ENCODE measurements around the gene POLR2F.

DNA sequence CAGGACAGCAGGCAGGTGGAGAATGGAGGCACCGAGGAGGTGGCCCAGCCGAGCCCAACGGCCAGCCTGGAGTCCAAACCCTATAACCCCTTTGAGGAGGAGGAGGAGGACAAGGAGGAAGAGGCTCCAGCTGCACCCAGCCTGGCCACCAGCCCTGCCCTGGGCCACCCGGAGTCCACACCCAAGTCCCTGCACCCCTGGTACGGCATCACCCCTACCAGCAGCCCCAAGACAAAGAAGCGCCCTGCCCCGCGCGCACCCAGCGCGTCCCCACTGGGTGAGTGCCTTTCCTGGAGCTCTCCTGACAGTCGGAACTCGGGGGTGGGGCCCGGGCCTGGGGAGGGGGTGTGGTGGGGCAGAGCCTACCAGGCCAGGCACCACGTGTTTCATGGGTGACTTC, 27.7 kb upstream of the POLR2F start:
- TF ChIP-seq, protein P1, sequence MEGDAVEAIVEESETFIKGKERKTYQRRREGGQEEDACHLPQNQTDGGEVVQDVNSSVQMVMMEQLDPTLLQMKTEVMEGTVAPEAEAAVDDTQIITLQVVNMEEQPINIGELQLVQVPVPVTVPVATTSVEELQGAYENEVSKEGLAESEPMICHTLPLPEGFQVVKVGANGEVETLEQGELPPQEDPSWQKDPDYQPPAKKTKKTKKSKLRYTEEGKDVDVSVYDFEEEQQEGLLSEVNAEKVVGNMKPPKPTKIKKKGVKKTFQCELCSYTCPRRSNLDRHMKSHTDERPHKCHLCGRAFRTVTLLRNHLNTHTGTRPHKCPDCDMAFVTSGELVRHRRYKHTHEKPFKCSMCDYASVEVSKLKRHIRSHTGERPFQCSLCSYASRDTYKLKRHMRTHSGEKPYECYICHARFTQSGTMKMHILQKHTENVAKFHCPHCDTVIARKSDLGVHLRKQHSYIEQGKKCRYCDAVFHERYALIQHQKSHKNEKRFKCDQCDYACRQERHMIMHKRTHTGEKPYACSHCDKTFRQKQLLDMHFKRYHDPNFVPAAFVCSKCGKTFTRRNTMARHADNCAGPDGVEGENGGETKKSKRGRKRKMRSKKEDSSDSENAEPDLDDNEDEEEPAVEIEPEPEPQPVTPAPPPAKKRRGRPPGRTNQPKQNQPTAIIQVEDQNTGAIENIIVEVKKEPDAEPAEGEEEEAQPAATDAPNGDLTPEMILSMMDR (IDR thresholded peaks at IDR 0.05) = no peak
- no peak for TF ChIP-seq POLR2A (IDR thresholded peaks at IDR 0.05; ENCODE audit: low read depth)
